CD14-positive monocyte (primary cell): Measurements from ENCODE around the gene RPS19BP1. TPM values are rescaled to one million over a fixed set of nuclear protein-coding genes. Genes with fewer than 3 reads are reported as not detected.

Experiments used
- DNase-seq, 3 donors: peaks; one replicate each; pipeline ENCODE4 v3.0.0-alpha.2; 2011 to 2022
- H2AFZ ChIP-seq: 2 replicates; pipeline ENCODE4 v1.6.0; 2012; ENCODE audit warnings: mild to moderate bottlenecking, low read depth, low read length, inconsistent platforms; ENCODE audit not compliant: insufficient read depth, poor library complexity, severe bottlenecking
- H3K27ac ChIP-seq, 2 donors: 1 replicate in 1 of 2; 2 replicates in 1 of 2; pipeline ENCODE4 v1.5.1; 2012 to 2013; ENCODE audit warnings: low read length in 2 of 2, control low read depth in 1 of 2, inconsistent platforms in 1 of 2, low read depth in 1 of 2, mild to moderate bottlenecking in 1 of 2
- H3K27me3 ChIP-seq, 2 donors: one replicate each; pipeline versions ENCODE4 v1.6.0 to v1.6.1; 2011 to 2013; ENCODE audit warnings: low read length in 2 of 2; ENCODE audit not compliant: control insufficient read depth in 2 of 2, insufficient read depth in 2 of 2
- H3K36me3 ChIP-seq, 2 donors: replicated peaks in 1 of 2; 1 replicate in 1 of 2; 2 replicates in 1 of 2; pipeline versions ENCODE4 v1.5.1 to v1.6.1; 2012 to 2013; ENCODE audit warnings: low read length in 2 of 2, control low read depth in 1 of 2, inconsistent platforms in 1 of 2, mild to moderate bottlenecking in 1 of 2; ENCODE audit not compliant: insufficient read depth in 2 of 2, control insufficient read depth in 1 of 2
- H3K4me1 ChIP-seq, 2 donors: 1 replicate in 1 of 2; 2 replicates in 1 of 2; pipeline versions ENCODE4 v1.5.1 to v1.6.1; 2012 to 2013; ENCODE audit warnings: low read length in 2 of 2, control low read depth in 1 of 2, inconsistent platforms in 1 of 2, mild to moderate bottlenecking in 1 of 2, moderate library complexity in 1 of 2; ENCODE audit not compliant: insufficient read depth in 2 of 2, control insufficient read depth in 1 of 2
- H3K4me2 ChIP-seq: replicated peaks from 2 replicates; pipeline ENCODE3; 2012; ENCODE audit warnings: low read length, moderate library complexity, mild to moderate bottlenecking; ENCODE audit not compliant: poor library complexity, severe bottlenecking; ENCODE audit errors: extremely low read depth
- H3K4me3 ChIP-seq, 3 experiments: fragments of 200-600 bp in 1 of 3; sonication (generic) in 1 of 3; replicated peaks in 1 of 3; 1 replicate in 2 of 3; 2 replicates in 1 of 3; pipeline ENCODE4 v1.5.1; 2011 to 2013; ENCODE audit warnings: low read length in 3 of 3, mild to moderate bottlenecking in 3 of 3, control low read depth in 2 of 3, low read depth in 2 of 3, inconsistent platforms in 1 of 3, moderate library complexity in 1 of 3
- H3K79me2 ChIP-seq: 2 replicates; pipeline ENCODE4 v1.6.0; 2012; ENCODE audit warnings: mild to moderate bottlenecking, control low read depth, inconsistent platforms, low read length, moderate library complexity; ENCODE audit not compliant: insufficient read depth
- H3K9ac ChIP-seq: 2 replicates; pipeline ENCODE4 v1.6.0; 2017; ENCODE audit warnings: low read length, mild to moderate bottlenecking; ENCODE audit not compliant: insufficient read depth, poor library complexity, severe bottlenecking
- H3K9me3 ChIP-seq, 2 donors: replicated peaks in 1 of 2; 1 replicate in 1 of 2; 2 replicates in 1 of 2; pipeline versions ENCODE4 v1.5.1 to v1.6.1; 2012 to 2013; ENCODE audit warnings: low read length in 2 of 2, control low read depth in 1 of 2; ENCODE audit not compliant: control insufficient read depth in 1 of 2, insufficient read depth in 1 of 2
- H4K20me1 ChIP-seq: 2 replicates; pipeline ENCODE4 v1.6.0; 2012; ENCODE audit warnings: mild to moderate bottlenecking, low read length, control low read depth, moderate library complexity; ENCODE audit not compliant: insufficient read depth
- H3K27ac Mint-ChIP-seq, 7 donors: one replicate each; pipeline ENCODE4 v1.8.0; 2020; ENCODE audit warnings: mild to moderate bottlenecking in 7 of 7, mixed read lengths in 7 of 7, moderate library complexity in 6 of 7, inconsistent platforms in 2 of 7
- H3K27me3 Mint-ChIP-seq, 3 donors: one replicate each; pipeline ENCODE4 v1.8.0; 2021 to 2022; ENCODE audit warnings: low read depth in 3 of 3, mild to moderate bottlenecking in 3 of 3, mixed read lengths in 3 of 3, moderate library complexity in 3 of 3, inconsistent platforms in 1 of 3
- H3K36me3 Mint-ChIP-seq, 2 donors: one replicate each; pipeline ENCODE4 v1.8.0; 2020; ENCODE audit warnings: mixed read lengths in 2 of 2, inconsistent platforms in 1 of 2, mild to moderate bottlenecking in 1 of 2
- H3K4me1 Mint-ChIP-seq: one replicate; pipeline ENCODE4 v1.8.0; 2020; ENCODE audit warnings: mild to moderate bottlenecking, mixed read lengths
- H3K4me3 Mint-ChIP-seq, 2 donors: one replicate each; pipeline ENCODE4 v1.8.0; 2020; ENCODE audit warnings: mild to moderate bottlenecking in 2 of 2, mixed read lengths in 2 of 2, moderate library complexity in 1 of 2
- H3K9me3 Mint-ChIP-seq, 7 donors: one replicate each; pipeline ENCODE4 v1.8.0; 2020 to 2022; ENCODE audit warnings: mixed read lengths in 7 of 7, mild to moderate bottlenecking in 6 of 7, moderate library complexity in 6 of 7, inconsistent platforms in 2 of 7
- CTCF ChIP-seq: fragments of 200-600 bp; IDR thresholded peaks from one replicate; pipeline ENCODE4 v1.8.0; 2022; ENCODE audit warnings: antibody characterized with exemption, mild to moderate bottlenecking
- WGBS: methylation state at CpG from one replicate; pipeline ENCODE4 v1.1.5; 2013; ENCODE audit warnings: missing lambda C conversion rate; ENCODE audit not compliant: insufficient coverage; 5-methylcytosine and 5-hydroxymethylcytosine counted together
- intact Hi-C, 2 donors: fragments of 100-400 bp; cut with micrococcal nuclease; formaldehyde crosslinking; loops; one replicate each; pipeline versions ENCODE4 v1.15.0 to v1.15.1; 2023
- polyA plus RNA-seq, 3 donors: library from polyadenylated mRNA; depleted of rRNA in 1 of 3; unstranded in 2 of 3; stranded (reverse) in 1 of 3; fragments of 300-500 nt in 2 of 3; fragments of >200 nt in 1 of 3; fragmentation: Illumina TruSeq in 2 of 3; gene quantifications; 1 replicate in 2 of 3; 2 replicates in 1 of 3; pipeline ENCODE4 v1.2.3, GENCODE V29; 2012 to 2021

The RPS19BP1 gene
- polyA plus RNA-seq, 3 donors, result 59.9 to 106 (median 73.5) TPM

DNA sequence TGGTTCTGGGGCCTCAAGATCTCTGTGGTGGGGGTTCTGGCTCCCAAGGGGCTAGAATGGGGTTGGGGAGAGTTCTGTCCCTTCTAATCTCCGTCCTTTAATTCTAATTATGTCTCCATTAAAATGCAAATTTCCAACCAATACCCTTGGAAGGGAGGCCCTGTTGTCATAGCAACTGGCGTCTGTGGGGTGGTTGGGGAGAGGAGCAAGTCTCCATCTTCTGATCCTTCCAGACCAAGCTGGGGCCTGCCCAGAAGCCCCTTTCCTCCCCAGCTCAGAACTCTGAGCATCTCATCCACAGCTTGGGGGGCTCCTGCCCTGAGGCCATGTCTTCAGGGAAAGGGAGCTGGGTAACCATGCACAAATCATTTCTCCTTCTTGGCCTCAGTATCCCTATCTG is 5.4 kb upstream of the RPS19BP1 start:
- intact Hi-C loops, result loop anchor here (5.0 to 10.0 kb wide), 2 partner anchors 494 to 1097 kb away; partner anchors contain the start of gene MRTFA (in 1 of the 2)
- H3K9me3 ChIP-seq, result no peaks in the 10 kb centered on the region
- H3K79me2 ChIP-seq, result no peaks in the 10 kb centered on the region
- TF ChIP-seq CTCF, result no peak
- H4K20me1 ChIP-seq, result no peaks in the 10 kb centered on the region
- H3K9ac ChIP-seq, result no peak overlapping the region
- no peak overlapping the region for H3K27ac ChIP-seq
- Mint-ChIP-seq H3K27me3 (peaks cover 4 to 12% (median 10%) of the 10 kb centered on the region in 3 donors), H3K4me3 (no peak overlapping the region), H3K36me3 (no peaks in the 10 kb centered on the region), H3K4me1 (peaks cover 3% of the 10 kb centered on the region), H3K27ac (no peak overlapping the region), H3K9me3 (no peaks in the 10 kb centered on the region)
- H2AFZ ChIP-seq, result no peak overlapping the region
- DNase-seq, result no peak
- no peak overlapping the region for H3K4me2 ChIP-seq
- peaks cover 4 to 9% of the 10 kb centered on the region in 2 donors for H3K4me1 ChIP-seq
- no peaks in the 10 kb centered on the region for H3K36me3 ChIP-seq
- H3K27me3 ChIP-seq, result no peaks in the 10 kb centered on the region
- WGBS, result no CpG with 5 or more reads among the region's 2 CpGs
- H3K4me3 ChIP-seq, result no peak overlapping the region

- Histone ChIP-seq H2AFZ (no peak overlapping the region), H3K4me2 (no peak overlapping the region), H3K4me3 (no peak overlapping the region), H3K9me3 (no peaks in the 10 kb centered on the region), H3K27me3 (no peaks in the 10 kb centered on the region), H3K4me1 (peaks cover 10 to 18% of the 10 kb centered on the region in 2 donors), H3K9ac (no peak overlapping the region), H4K20me1 (peaks cover under 1% of the 10 kb centered on the region), H3K79me2 (peaks cover 8% of the 10 kb centered on the region), H3K36me3 (no peaks in the 10 kb centered on the region), H3K27ac (no peak overlapping the region)
- Mint-ChIP-seq H3K9me3 (no peaks in the 10 kb centered on the region), H3K4me1 (peaks cover 12% of the 10 kb centered on the region), H3K4me3 (no peak overlapping the region), H3K27ac (no peak overlapping the region), H3K36me3 (no peaks in the 10 kb centered on the region), H3K27me3 (peaks cover 3 to 8% (median 7%) of the 10 kb centered on the region in 3 donors)
- 92% methylated on average over 8 of the region's 8 CpGs for WGBS
- intact Hi-C loops, result loop anchor here (5.0 to 10.0 kb wide), 2 partner anchors 496 to 1098 kb away; partner anchors contain the start of gene MRTFA (in 1 of the 2)
- no peak for DNase-seq
- no peak for TF ChIP-seq CTCF
These were observed 4.2 kb upstream of the RPS19BP1 start for GRCh38 chr22:39536711-39537110.
